ENCODE measurements around the gene GRIK4.

The GRIK4 gene

GRCh38 chr11:120863359-120863758 lies 351.8 kb downstream of the GRIK4 start:
- DNase-seq = no peak

GRCh38 chr11:120867024-120867423 lies 355.5 kb downstream of the GRIK4 start:
- DNase-seq = no peak

GRCh38 chr11:120867531-120867930 lies 356.0 kb downstream of the GRIK4 start:
- no peak for DNase-seq

- no peak for DNase-seq
Measured at GRCh38 chr11:120867988-120868387, 356.4 kb downstream of the GRIK4 start.

GRCh38 chr11:120869097-120869496 lies 357.5 kb downstream of the GRIK4 start:
- no peak for DNase-seq

- no peak for DNase-seq
Measured at GRCh38 chr11:120869516-120870011, 358.0 kb downstream of the GRIK4 start.

- no peak for DNase-seq
Measured at GRCh38 chr11:120871194-120871593, 359.6 kb downstream of the GRIK4 start.

GRCh38 chr11:120871924-120872323 lies 360.4 kb downstream of the GRIK4 start:
- no peak for DNase-seq

- DNase-seq = no peak
Measured at GRCh38 chr11:120873966-120874735, 362.6 kb downstream of the GRIK4 start.

GRCh38 chr11:120875986-120876385 lies 364.4 kb downstream of the GRIK4 start:
- DNase-seq = no peak

- DNase-seq = no peak
Measured at GRCh38 chr11:120877746-120878365, 366.3 kb downstream of the GRIK4 start.

- no peak for DNase-seq
Measured at GRCh38 chr11:120878781-120879180, 367.2 kb downstream of the GRIK4 start.

- DNase-seq = no peak
Measured at GRCh38 chr11:120880498-120881175, 369.1 kb downstream of the GRIK4 start.

GRCh38 chr11:120881596-120881995 lies 370.0 kb downstream of the GRIK4 start:
- no peak for DNase-seq

- DNase-seq = no peak
Measured at GRCh38 chr11:120882175-120882574, 370.6 kb downstream of the GRIK4 start.

- DNase-seq = no peak
Measured at GRCh38 chr11:120883404-120884080, 372.0 kb downstream of the GRIK4 start.

- no peak for DNase-seq
Measured at GRCh38 chr11:120884154-120885020, 372.8 kb downstream of the GRIK4 start.

- no peak for DNase-seq
Measured at GRCh38 chr11:120890609-120891320, 379.2 kb downstream of the GRIK4 start.

- no peak for DNase-seq
Measured at GRCh38 chr11:120893440-120894201, 382.1 kb downstream of the GRIK4 start.

GRCh38 chr11:120894202-120894985 lies 382.8 kb downstream of the GRIK4 start:
- no peak for DNase-seq
